Mammary epithelial cell (primary cell): ENCODE measurements around the gene CTDSP2.

Source experiments
- EZH2 ChIP-seq: IDR thresholded peaks from 2 replicates; pipeline ENCODE4 v1.6.1; 2012; ENCODE audit warnings: low read length, inconsistent platforms, borderline replicate concordance
- TF ChIP-seq, protein P1 (sequence below), 2 donors: IDR thresholded peaks in 1 of 2; conservative IDR thresholded peaks in 1 of 2; 2 replicates each; pipeline ENCODE4 v1.5.1; 2011 to 2012; ENCODE audit warnings: inconsistent platforms in 2 of 2, low read length in 2 of 2, mild to moderate bottlenecking in 2 of 2, control low read depth in 1 of 2, low read depth in 1 of 2; ENCODE audit not compliant: insufficient read depth in 1 of 2; ENCODE audit errors: extremely low read depth in 1 of 2

- TF ChIP-seq EZH2, result no peak
- TF ChIP-seq, protein P1, sequence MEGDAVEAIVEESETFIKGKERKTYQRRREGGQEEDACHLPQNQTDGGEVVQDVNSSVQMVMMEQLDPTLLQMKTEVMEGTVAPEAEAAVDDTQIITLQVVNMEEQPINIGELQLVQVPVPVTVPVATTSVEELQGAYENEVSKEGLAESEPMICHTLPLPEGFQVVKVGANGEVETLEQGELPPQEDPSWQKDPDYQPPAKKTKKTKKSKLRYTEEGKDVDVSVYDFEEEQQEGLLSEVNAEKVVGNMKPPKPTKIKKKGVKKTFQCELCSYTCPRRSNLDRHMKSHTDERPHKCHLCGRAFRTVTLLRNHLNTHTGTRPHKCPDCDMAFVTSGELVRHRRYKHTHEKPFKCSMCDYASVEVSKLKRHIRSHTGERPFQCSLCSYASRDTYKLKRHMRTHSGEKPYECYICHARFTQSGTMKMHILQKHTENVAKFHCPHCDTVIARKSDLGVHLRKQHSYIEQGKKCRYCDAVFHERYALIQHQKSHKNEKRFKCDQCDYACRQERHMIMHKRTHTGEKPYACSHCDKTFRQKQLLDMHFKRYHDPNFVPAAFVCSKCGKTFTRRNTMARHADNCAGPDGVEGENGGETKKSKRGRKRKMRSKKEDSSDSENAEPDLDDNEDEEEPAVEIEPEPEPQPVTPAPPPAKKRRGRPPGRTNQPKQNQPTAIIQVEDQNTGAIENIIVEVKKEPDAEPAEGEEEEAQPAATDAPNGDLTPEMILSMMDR (conservative IDR thresholded peaks at IDR 0.05 in 1 of 2, IDR thresholded peaks at IDR 0.05 in 1 of 2; ENCODE audit: extremely low read depth in 1 of 2, insufficient read depth in 1 of 2, low read depth in 1 of 2, low read length in 2 of 2), result no peak
These were observed 4.4 kb upstream of the CTDSP2 start for GRCh38 chr12:57850854-57851430.
